HG03196 (cell line): ENCODE measurements around the gene PUM2.

Experiments
- ATAC-seq: cut with Tn5 transposase; IDR thresholded peaks from one replicate; pipeline ENCODE4 v1.9.1; 2021; ENCODE audit not compliant: unreplicated experiment

The PUM2 gene

GRCh38 chr2:20205069-20205468 lies 145.6 kb downstream of the PUM2 start:
- no peak for ATAC-seq

- ATAC-seq: no peak
Observed at GRCh38 chr2:20203521-20204225, 147.0 kb downstream of the PUM2 start.

GRCh38 chr2:20203072-20203471 lies 147.6 kb downstream of the PUM2 start:
- no peak for ATAC-seq

GRCh38 chr2:20201671-20202070 lies 149.0 kb downstream of the PUM2 start:
- ATAC-seq: no peak

- no peak for ATAC-seq
Observed at GRCh38 chr2:20200697-20201555, 149.7 kb downstream of the PUM2 start.

GRCh38 chr2:20199633-20200270 lies 150.9 kb downstream of the PUM2 start:
- ATAC-seq: no peak

- ATAC-seq: no peak
Observed at GRCh38 chr2:20198796-20199632, 151.6 kb downstream of the PUM2 start.
